NCI-H2107 treated with DMSO at 0.1 percent for 48 hours (cell line): ENCODE measurements around the gene PTTG1IP.
A peak's percentile ranks its signal among the peaks of the same experiment; 100 is the strongest.
"Not testable (repeated sequence)": the region's sequence is repeated elsewhere in the genome, so short reads cannot be mapped to it uniquely, and the experiment has no call there.

Source experiments
- DNase-seq: peaks from one replicate; lab custom pipeline; 2025; ENCODE audit not compliant: unreplicated experiment; lab: John Stamatoyannopoulos, UW

Gene PTTG1IP

GRCh38 chr21:44873356-44874239 lies at the start of gene PTTG1IP:
TSS of gene PTTG1IP (minus strand) at chr21:44873690. CDS start at chr21:44873616, 74 bp downstream.
- DNase-seq, result peak; percentile 77

GRCh38 chr21:44921928-44922327 lies 48.4 kb upstream of the PTTG1IP start:
- no peak for DNase-seq

DNA sequence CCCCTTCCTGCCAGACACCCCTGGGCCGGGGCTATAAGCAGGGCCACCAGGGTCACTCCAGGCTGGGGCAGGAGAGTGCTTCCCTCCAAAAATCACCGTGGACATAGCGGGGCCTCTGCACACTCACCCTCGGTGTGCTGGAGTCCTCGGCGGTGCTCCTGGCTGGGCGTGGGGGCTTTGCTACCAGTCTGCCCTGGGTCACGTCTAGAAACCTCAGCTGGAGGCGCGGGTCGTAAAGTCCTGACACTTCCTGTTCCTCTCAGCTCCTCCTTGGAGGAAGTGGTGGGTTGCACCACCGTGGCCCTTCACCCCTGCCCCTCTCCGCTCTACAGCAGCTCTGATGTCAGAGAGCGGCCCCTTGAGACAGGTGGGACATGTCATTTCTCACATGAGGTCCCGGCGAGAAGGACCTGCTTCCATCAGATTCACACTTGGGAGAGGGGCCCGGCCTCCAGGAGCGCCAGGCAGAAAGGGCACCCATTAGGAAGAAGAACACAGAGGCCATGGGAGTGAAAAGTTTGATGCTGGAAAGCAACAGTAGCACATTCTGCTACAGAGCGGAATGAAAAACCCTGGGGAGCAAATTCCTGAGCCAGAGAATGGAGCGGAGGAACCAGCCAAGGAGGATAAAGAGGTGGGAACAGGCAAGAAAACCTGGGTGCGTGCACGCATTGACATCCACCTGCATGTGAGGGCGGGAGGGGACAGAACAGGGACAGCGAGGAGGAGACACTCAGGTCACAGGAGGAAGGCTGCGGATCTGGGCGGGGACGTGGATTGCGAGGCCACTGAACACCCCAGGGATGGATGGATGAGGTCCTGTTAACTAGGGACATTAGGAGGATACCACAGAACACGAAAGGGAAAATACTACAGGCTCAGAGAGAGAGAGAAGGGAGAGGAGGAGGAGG lies 47.5 kb upstream of the PTTG1IP start, which contains the start of gene ITGB2:
Gene ITGB2, minus strand, starts transcription at position 206 of the 911 bp plus-strand sequence. CDS start 10,117 bp downstream, outside the sequence.
- no peak for DNase-seq

GRCh38 chr21:44919913-44920693 lies 46.6 kb upstream of the PTTG1IP start:
- no peak for DNase-seq

- no peak for DNase-seq
Measured at GRCh38 chr21:44919111-44919912, 45.8 kb upstream of the PTTG1IP start.

- no peak for DNase-seq
Measured at GRCh38 chr21:44918581-44919033, 45.1 kb upstream of the PTTG1IP start.

GRCh38 chr21:44918107-44918470 lies 44.6 kb upstream of the PTTG1IP start:
- no peak for DNase-seq

DNA sequence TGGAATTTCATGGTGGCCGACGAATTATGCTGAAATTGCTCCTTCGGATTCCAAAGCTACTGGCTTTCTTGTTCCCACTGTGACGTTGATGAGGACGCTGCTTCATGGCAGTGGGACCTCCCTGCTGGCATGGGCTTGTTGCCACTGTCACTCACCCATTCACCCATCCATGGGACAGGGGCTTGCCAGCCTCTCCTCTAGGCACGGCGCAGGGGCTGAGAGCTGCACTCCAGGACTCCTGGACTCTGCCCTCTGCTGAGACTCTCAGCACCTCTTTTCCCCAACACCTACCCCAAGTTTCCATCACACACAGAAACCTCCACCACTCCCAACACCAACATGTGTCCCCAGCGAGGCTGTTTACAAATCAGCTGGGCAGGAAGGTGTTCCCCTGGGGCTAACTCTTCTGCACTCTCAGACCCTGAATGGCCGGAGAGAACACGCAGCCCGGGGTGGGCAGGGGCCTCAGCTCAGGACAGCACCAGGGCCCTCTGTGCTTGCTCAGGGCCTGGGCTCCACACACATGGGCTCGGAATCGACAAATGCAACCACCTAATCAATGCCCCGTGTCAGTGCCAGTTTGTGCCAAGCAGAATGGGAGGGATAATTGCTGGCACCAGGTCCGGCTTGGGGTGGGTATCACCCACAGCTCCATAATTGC lies 44.1 kb upstream of the PTTG1IP start:
- DNase-seq, result no peak

DNA sequence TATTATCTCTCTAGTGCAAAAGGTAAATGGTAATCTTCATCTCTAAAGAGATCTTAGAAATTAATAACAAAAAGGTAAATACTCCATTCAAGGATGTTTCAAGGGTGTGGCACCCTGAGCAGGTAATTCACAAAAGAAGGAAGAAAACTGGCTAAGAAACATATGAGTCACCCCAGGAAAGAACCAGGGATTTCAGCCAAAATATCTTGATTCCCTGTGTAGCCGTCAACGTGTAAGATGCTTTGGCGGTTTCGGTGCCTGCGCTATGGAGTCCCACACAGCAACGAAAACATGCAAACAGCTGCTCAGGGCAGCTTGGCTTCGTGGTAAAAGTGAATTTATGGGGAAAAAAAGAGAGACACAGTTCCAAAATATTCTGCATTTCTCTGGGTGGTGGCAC lies 43.5 kb upstream of the PTTG1IP start:
- DNase-seq, result no peak

DNA sequence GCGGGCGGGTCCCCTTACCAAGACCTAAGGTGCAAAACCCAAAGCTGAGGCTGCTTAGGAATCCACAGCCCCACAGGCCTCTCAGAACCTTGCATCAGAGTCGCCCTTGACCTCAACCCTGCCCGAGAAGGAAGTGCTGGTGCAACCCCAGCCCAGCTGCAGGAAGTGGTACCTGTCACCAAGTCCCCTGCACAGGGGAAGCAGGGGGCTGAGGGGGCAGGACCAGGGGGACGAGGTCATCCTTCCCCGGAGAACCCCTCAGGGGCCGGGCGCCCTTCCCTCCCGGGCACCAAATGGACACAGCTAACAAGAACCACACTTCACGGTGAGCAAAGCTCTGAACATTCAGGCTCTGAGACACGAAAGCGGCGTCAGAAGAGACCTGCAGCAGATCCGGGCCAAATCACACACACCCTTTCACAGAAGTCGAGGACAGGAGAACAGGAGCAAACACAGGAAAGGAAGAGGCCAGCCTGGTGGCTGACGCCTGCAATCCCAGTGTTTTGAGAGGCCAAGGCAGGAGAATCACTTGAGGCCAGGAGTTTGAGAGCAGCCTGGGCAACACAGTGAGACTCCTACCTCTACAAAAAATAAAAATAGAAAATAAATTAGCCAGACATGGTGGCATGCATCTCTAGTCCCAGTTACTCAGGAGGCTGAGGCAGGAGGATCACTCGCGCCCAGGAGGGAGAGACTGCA lies 40.8 kb upstream of the PTTG1IP start:
- DNase-seq, result no peak

DNA sequence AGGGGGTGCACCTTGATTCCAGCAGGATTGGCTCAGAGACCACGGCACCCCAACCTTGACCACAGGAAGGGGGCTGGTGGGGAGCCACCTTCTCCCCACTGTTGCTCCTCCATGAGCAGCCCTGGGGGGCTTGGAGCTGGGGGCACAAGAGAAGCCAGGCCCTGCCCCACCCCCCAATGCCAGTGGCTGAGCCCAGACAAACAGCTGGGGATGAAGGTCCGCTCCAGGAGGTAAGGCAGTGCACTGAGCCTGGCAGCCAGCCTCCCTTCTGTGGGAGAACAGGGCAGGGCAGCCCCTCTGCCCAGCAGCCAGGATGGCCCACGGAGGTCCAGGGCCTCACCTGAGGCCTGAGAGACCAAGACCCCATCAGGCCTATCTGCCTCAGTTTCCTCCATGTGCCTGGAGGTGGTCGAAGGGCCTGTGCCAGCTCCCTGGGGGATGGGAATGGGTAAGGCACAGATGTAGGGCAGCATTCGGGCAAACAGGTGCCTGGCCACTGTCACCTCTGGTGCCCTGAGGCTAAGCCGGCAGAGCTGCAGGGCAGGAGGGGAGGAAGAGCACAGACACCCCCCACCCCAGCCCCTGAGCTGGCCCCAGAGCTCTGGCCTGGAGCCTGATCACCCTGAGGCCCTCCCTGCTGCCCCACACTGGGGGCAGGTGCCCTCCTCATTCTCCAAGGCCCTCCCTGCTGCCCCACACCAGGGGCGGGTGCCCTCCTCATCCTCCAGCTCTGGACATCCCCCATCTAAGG lies 40.1 kb upstream of the PTTG1IP start:
- DNase-seq, result no peak

DNA sequence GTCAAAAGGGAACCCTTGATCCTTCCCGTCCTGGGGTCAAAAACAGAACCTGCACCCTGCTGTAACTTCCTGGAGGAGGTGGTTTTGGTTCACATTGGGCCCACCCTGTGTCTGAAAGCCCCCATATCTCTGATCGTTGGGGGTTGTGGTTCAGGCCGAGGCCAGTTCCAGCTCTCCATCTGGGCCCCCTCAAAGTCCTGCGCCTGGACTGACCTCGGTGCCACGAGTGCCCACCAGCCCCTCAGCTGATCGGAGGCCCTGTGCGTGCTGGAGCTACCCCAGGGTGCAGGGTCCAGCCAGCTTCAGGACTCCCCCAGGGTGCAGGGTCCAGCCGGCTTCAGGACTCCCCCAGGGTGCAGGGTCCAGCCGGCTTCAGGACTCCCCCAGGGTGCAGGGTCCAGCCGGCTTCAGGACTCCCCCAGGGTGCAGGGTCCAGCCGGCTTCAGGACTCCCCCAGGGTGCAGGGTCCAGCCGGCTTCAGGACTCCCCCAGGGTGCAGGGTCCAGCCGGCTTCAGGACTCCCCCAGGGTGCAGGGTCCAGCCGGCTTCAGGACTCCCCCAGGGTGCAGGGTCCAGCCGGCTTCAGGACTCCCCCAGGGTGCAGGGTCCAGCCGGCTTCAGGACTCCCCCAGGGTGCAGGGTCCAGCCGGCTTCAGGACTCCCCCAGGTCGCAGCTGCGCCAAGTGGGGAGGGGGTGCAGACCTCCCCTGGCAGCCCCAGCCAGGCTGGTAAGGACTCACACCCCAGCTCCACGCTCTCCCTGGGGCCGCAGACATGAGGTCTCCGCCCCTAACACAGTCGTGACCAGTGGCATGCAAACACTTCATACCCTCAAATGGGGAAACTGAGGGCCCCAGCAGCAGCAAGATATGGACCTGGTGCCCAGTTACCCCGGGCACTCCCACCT lies 39.3 kb upstream of the PTTG1IP start:
- DNase-seq, result not testable (repeated sequence)

DNA sequence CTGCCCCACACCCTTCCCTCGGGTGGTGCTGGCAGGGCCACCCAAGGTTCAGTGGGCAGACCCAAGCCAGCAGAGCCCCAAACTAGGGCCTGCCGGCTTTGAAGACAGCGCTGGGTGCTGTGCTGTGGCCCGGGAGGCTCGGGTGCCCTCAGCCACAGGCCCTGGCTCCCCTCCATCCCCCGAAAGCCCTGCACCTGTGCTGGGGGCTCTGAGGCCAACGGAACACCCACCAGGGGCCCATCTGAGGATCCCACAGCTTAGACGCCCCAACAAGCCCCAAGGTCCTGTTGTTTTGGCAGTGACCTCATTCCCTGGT lies 38.6 kb upstream of the PTTG1IP start:
- DNase-seq, result no peak

DNA sequence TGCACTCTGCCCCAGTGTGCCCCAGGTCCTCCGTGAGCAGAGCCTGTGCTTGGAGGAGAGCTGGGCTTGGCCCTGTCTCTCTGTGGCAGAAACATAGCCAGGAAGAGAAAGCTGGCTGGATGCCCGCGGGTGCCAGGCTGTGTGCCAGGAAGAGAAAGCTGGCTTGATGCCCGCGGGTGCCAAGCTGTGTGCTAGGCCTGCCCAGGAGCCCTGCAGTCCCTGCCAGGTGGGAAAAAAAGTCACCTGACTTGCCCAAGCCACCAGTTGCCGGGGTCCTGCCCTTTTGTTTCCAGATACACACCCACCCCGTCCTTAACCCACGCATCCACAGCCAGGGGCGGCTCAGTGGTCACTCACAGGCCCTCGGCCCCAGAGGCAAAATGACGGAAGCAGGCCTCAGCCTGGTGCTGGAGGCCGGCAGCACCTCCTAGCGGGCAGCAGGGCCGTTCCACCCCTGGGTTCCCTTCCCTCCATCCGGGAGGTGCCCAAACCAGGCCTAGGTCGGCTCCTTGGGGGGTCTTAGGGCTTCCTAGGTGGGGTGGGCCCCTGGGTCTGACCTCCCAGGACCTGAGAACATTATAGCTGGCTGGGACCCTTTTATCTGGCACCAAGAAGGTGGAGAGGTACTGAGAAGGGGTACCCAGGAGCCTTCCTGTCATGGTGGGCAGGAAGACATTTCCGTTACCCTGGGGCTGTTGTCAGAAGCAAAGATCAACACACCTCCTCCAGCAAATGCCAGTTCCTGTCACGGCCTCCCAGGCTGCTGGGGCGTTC lies 38.1 kb upstream of the PTTG1IP start:
- peak; percentile 27 for DNase-seq

GRCh38 chr21:44911068-44911383 lies 37.5 kb upstream of the PTTG1IP start:
- no peak for DNase-seq

DNA sequence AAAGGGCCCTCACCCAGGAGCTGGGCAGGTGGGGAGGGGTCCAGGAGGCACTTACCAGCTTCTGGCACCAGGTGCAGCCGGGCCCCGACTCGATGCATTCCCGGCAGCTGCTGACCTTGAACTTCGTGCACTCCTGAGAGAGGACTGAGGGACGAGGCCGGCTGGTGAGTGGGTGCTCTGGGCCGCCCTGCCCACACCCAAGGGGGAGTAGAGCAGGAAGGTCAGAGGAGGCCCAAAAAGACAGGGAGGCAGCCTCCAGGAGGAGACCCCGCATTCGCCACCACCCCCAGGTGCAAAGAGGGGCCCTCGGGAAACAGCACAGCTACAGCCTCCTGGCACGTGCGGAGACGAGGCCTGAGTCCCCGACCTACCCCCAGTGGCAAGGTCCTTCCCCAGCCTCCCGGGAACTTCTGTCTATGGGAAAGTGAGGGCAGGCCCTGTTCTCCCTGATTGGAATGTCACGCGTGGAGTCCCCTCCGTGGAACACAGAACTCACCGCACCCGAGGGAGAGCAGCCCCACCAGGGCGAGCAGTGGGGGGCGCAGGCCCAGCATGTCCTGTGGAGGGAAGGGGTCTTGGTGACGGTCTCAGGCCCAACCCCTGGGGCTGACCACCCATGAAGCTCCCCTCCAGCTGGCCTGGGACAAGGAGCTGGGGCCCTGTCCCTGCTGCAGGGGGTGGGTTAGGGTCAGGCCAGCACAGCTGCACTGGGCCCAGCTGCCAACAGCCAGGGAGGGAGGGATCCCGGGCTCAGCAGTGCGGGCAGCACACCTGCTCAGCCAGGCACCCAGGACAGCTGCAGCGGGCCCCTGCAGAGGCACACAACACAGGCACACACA lies 37.0 kb upstream of the PTTG1IP start:
- DNase-seq, result no peak
